H1 (cell line): ENCODE results near the gene SLC35B4. TPM values are rescaled to one million over a fixed set of nuclear protein-coding genes. Genes with fewer than 3 reads are reported as not detected.

Experiments used
- CTCF ChIA-PET: fragments of 300-600 bp; sonication (Branson Sonifier 250); formaldehyde crosslinking; loops from one replicate; lab custom pipeline; 2021; ENCODE audit not compliant: partially characterized antibody; lab: Charles Lee
- POLR2A ChIA-PET: fragments of 300-600 bp; sonication (Branson Sonifier 250); formaldehyde crosslinking; loops from one replicate; lab custom pipeline; 2021; ENCODE audit warnings: inconsistent platforms; ENCODE audit not compliant: partially characterized antibody; lab: Charles Lee
- DNase-seq, 2 experiments: peaks; one replicate each; pipeline versions ENCODE4 v3.0.0 to v3.0.0-alpha.2; 2010 to 2022; ENCODE audit warnings: low spot score in 2 of 2, low read depth in 1 of 2, mixed read lengths in 1 of 2
- FAIRE-seq: peaks from 2 replicates; lab custom pipeline; 2011; peaks lifted over from hg19 to GRCh38; lab: Jason Lieb, UNC
- H2AFZ ChIP-seq: 2 replicates; pipeline ENCODE4 v1.8.1; 2012; ENCODE audit warnings: low read length, inconsistent platforms
- H2AK5ac ChIP-seq: 2 replicates; pipeline ENCODE4 v1.6.1; 2013; ENCODE audit warnings: low read depth, low read length
- H2BK120ac ChIP-seq: replicated peaks from 2 replicates; pipeline ENCODE3; 2013; ENCODE audit warnings: low read depth, low read length, inconsistent platforms
- H2BK12ac ChIP-seq: 2 replicates; pipeline ENCODE4 v1.6.1; 2013; ENCODE audit warnings: low read depth, low read length
- H2BK15ac ChIP-seq: 2 replicates; pipeline ENCODE4 v1.6.1; 2013; ENCODE audit warnings: low read length
- H2BK20ac ChIP-seq: 2 replicates; pipeline ENCODE4 v1.6.1; 2013; ENCODE audit warnings: low read length
- H2BK5ac ChIP-seq: 2 replicates; pipeline ENCODE4 v1.6.1; 2013; ENCODE audit warnings: low read depth, low read length
- H3K14ac ChIP-seq: 2 replicates; pipeline ENCODE4 v1.6.1; 2013; ENCODE audit warnings: inconsistent platforms; ENCODE audit not compliant: insufficient read length
- H3K18ac ChIP-seq: 2 replicates; pipeline ENCODE4 v1.6.1; 2013; ENCODE audit warnings: low read length; ENCODE audit errors: extremely low read depth
- H3K23ac ChIP-seq: 2 replicates; pipeline ENCODE4 v1.6.1; 2013; ENCODE audit warnings: inconsistent platforms; ENCODE audit not compliant: insufficient read length
- H3K23me2 ChIP-seq: 2 replicates; pipeline ENCODE4 v1.6.1; 2013; ENCODE audit warnings: low read depth, low read length
- H3K27ac ChIP-seq: 2 replicates; pipeline ENCODE4 v1.6.1; 2011; ENCODE audit warnings: low read depth, low read length, inconsistent platforms
- H3K27me3 ChIP-seq, 4 experiments: replicated peaks in 1 of 4; 1 replicate in 1 of 4; 2 replicates in 3 of 4; pipeline versions ENCODE4 v1.6.1 to v1.8.1; 2011 to 2013; ENCODE audit warnings: low read length in 3 of 4, mild to moderate bottlenecking in 3 of 4, inconsistent platforms in 2 of 4, mixed read lengths in 2 of 4, moderate library complexity in 1 of 4; ENCODE audit not compliant: control insufficient read depth in 3 of 4, insufficient read depth in 3 of 4; ENCODE audit errors: extremely low read depth in 1 of 4
- H3K36me3 ChIP-seq, 4 experiments: 2 replicates each; pipeline versions ENCODE4 v1.6.1 to v1.8.1; 2011 to 2013; ENCODE audit warnings: mild to moderate bottlenecking in 4 of 4, low read length in 3 of 4, moderate library complexity in 2 of 4, control low read depth in 1 of 4, inconsistent platforms in 1 of 4; ENCODE audit not compliant: insufficient read depth in 4 of 4, control insufficient read depth in 2 of 4
- H3K4ac ChIP-seq: replicated peaks from 2 replicates; pipeline ENCODE3; 2013; ENCODE audit warnings: low read length, low read depth, mixed read lengths, inconsistent platforms; ENCODE audit not compliant: insufficient read length
- H3K4me1 ChIP-seq, 4 experiments: replicated peaks in 1 of 4; 1 replicate in 1 of 4; 2 replicates in 3 of 4; pipeline versions ENCODE4 v1.6.1 to v1.8.1; 2011 to 2013; ENCODE audit warnings: low read length in 3 of 4, inconsistent platforms in 2 of 4, mixed read lengths in 1 of 4; ENCODE audit not compliant: insufficient read depth in 4 of 4, control insufficient read depth in 3 of 4
- H3K4me2 ChIP-seq, 2 experiments: 2 replicates each; pipeline versions ENCODE4 v1.6.1 to v1.8.1; 2011 to 2013; ENCODE audit warnings: low read depth in 2 of 2, low read length in 2 of 2, control low read depth in 1 of 2, inconsistent platforms in 1 of 2, mild to moderate bottlenecking in 1 of 2; ENCODE audit not compliant: insufficient read depth in 1 of 2
- H3K4me3 ChIP-seq, 4 experiments: fragments of 200-600, 300-600 bp in 1 of 4; sonication (generic), shearing (Covaris generic), sonication (Bioruptor Twin) in 1 of 4; 2 replicates each; pipeline versions ENCODE4 v1.5.1 to v1.8.1; 2011 to 2016; ENCODE audit warnings: low read length in 4 of 4, low read depth in 3 of 4, control low read depth in 2 of 4, inconsistent platforms in 2 of 4, mild to moderate bottlenecking in 2 of 4, mixed read lengths in 1 of 4, moderate library complexity in 1 of 4; ENCODE audit not compliant: insufficient read depth in 2 of 4; ENCODE audit errors: extremely low read depth in 1 of 4
- H3K56ac ChIP-seq: replicated peaks from 2 replicates; pipeline ENCODE3; 2013; ENCODE audit warnings: low read depth, mild to moderate bottlenecking, mixed read lengths, low read length, inconsistent platforms; ENCODE audit not compliant: insufficient read length
- H3K79me1 ChIP-seq: 2 replicates; pipeline ENCODE4 v1.6.1; 2013; ENCODE audit warnings: low read depth, low read length, control low read depth
- H3K79me2 ChIP-seq, 2 experiments: 2 replicates each; pipeline versions ENCODE4 v1.6.1 to v1.8.1; 2012 to 2013; ENCODE audit warnings: low read length in 2 of 2, mild to moderate bottlenecking in 2 of 2, inconsistent platforms in 1 of 2; ENCODE audit not compliant: insufficient read depth in 2 of 2, control insufficient read depth in 1 of 2
- H3K9ac ChIP-seq, 4 experiments: replicated peaks in 1 of 4; 1 replicate in 1 of 4; 2 replicates in 3 of 4; pipeline versions ENCODE4 v1.6.1 to v1.8.1; 2011 to 2013; ENCODE audit warnings: low read depth in 3 of 4, low read length in 3 of 4, control low read depth in 2 of 4, mild to moderate bottlenecking in 2 of 4, moderate library complexity in 2 of 4, inconsistent platforms in 1 of 4; ENCODE audit errors: extremely low read depth in 1 of 4
- H3K9me3 ChIP-seq, 2 experiments: 2 replicates each; pipeline versions ENCODE4 v1.6.1 to v1.8.1; 2012 to 2013; ENCODE audit warnings: mild to moderate bottlenecking in 2 of 2, moderate library complexity in 2 of 2, control low read depth in 1 of 2, inconsistent platforms in 1 of 2, low read depth in 1 of 2, low read length in 1 of 2, mixed read lengths in 1 of 2; ENCODE audit not compliant: insufficient read depth in 2 of 2
- H4K20me1 ChIP-seq, 2 experiments: replicated peaks in 1 of 2; 2 replicates each; pipeline versions ENCODE3 to v1.8.1; 2011 to 2013; ENCODE audit warnings: inconsistent platforms in 2 of 2, low read length in 2 of 2, mild to moderate bottlenecking in 1 of 2; ENCODE audit not compliant: insufficient read depth in 2 of 2, control insufficient read depth in 1 of 2
- H4K5ac ChIP-seq: 2 replicates; pipeline ENCODE4 v1.6.1; 2013; ENCODE audit warnings: low read length, low read depth, mixed read lengths, inconsistent platforms; ENCODE audit not compliant: insufficient read length
- H4K8ac ChIP-seq: 2 replicates; pipeline ENCODE4 v1.8.0; 2013; ENCODE audit warnings: mild to moderate bottlenecking, moderate library complexity, low read length, inconsistent platforms; ENCODE audit not compliant: insufficient read depth; ENCODE audit errors: extremely low read depth
- H4K91ac ChIP-seq: replicated peaks from 2 replicates; pipeline ENCODE3; 2013; ENCODE audit warnings: low read length, mixed read lengths, inconsistent platforms; ENCODE audit not compliant: insufficient read length
- ASH2L ChIP-seq: fragments of 200-600, 300-600 bp; sonication (generic); IDR thresholded peaks from one replicate; pipeline ENCODE4 v1.7.1; 2017; ENCODE audit warnings: low read length
- ATF3 ChIP-seq: IDR thresholded peaks from 2 replicates; pipeline ENCODE4 v1.6.1; 2011; ENCODE audit warnings: low read depth, mild to moderate bottlenecking, low read length; ENCODE audit not compliant: insufficient read depth
- BACH1 ChIP-seq: IDR thresholded peaks from 2 replicates; pipeline ENCODE4 v1.6.1; 2012; ENCODE audit warnings: low read length, improper control_type of control experiment
- BCL11A ChIP-seq, 2 experiments: IDR thresholded peaks; one replicate each; pipeline ENCODE4 v1.6.1; 2011; ENCODE audit warnings: low read depth in 2 of 2, low read length in 2 of 2, mild to moderate bottlenecking in 2 of 2
- CHD1 ChIP-seq: IDR thresholded peaks from 2 replicates; pipeline ENCODE4 v1.6.1; 2012; ENCODE audit warnings: low read depth, low read length, improper control_type of control experiment
- CTBP2 ChIP-seq: IDR thresholded peaks from 2 replicates; pipeline ENCODE4 v1.7.0; 2011; ENCODE audit warnings: borderline replicate concordance, mild to moderate bottlenecking, moderate library complexity, mixed read lengths, low read length; ENCODE audit not compliant: insufficient read depth, insufficient read length
- EP300 ChIP-seq, 2 experiments: IDR thresholded peaks; 1 replicate in 1 of 2; 2 replicates in 1 of 2; pipeline ENCODE4 v1.6.1; 2011 to 2012; ENCODE audit warnings: low read depth in 2 of 2, low read length in 2 of 2, mild to moderate bottlenecking in 2 of 2, borderline replicate concordance in 1 of 2, inconsistent platforms in 1 of 2, moderate library complexity in 1 of 2
- GTF2F1 ChIP-seq: IDR thresholded peaks from 2 replicates; pipeline ENCODE4 v1.6.1; 2012; ENCODE audit warnings: low read depth, low read length, improper control_type of control experiment, borderline replicate concordance
- JUN ChIP-seq: IDR thresholded peaks from 2 replicates; pipeline ENCODE4 v1.6.1; 2011; ENCODE audit warnings: low read depth, mild to moderate bottlenecking, improper control_type of control experiment, low read length
- KDM5A ChIP-seq: fragments of 200-600 bp; IDR thresholded peaks from 2 replicates; pipeline ENCODE4 v1.7.1; 2012; ENCODE audit warnings: mild to moderate bottlenecking, low read length, inconsistent platforms, mixed read lengths
- POLR2AphosphoS5 ChIP-seq: IDR thresholded peaks from 2 replicates; pipeline ENCODE4 v1.6.1; 2011; ENCODE audit warnings: low read depth, low read length
- RFX5 ChIP-seq: IDR thresholded peaks from 2 replicates; pipeline ENCODE4 v1.6.1; 2011; ENCODE audit warnings: low read depth, low read length, improper control_type of control experiment, borderline replicate concordance
- RXRA ChIP-seq: IDR thresholded peaks from 2 replicates; pipeline ENCODE4 v1.6.1; 2011; ENCODE audit warnings: low read depth, mild to moderate bottlenecking, low read length, moderate library complexity; ENCODE audit not compliant: insufficient read depth
- SIN3A ChIP-seq, 2 experiments: IDR thresholded peaks in 1 of 2; conservative IDR thresholded peaks in 1 of 2; 2 replicates each; pipeline ENCODE4 v1.6.1; 2011 to 2012; ENCODE audit warnings: low read length in 2 of 2, improper control_type of control experiment in 1 of 2, low read depth in 1 of 2, mild to moderate bottlenecking in 1 of 2
- SP1 ChIP-seq: IDR thresholded peaks from 2 replicates; pipeline ENCODE4 v1.6.1; 2011; ENCODE audit warnings: low read depth, low read length
- WGBS, 2 experiments: shearing (Covaris generic) in 1 of 2; methylation state at CpG; one replicate each; pipeline versions ENCODE4 v1.1.6 to v1.1.7; 2013 to 2015; ENCODE audit warnings: low lambda C conversion rate in 2 of 2, mixed read lengths in 2 of 2, inconsistent platforms in 1 of 2, low coverage in 1 of 2, missing lambda C conversion rate in 1 of 2; ENCODE audit not compliant: insufficient replicate concordance in 2 of 2, insufficient coverage in 1 of 2, insufficient read length in 1 of 2; ENCODE audit errors: extremely low coverage in 1 of 2, missing lambda C conversion rate in 1 of 2; 5-methylcytosine and 5-hydroxymethylcytosine counted together
- polyA plus RNA-seq, 7 experiments: library from polyadenylated mRNA; depleted of rRNA in 3 of 7; stranded (reverse) in 5 of 7; unstranded in 2 of 7; fragments of >200 nt in 5 of 7; fragments of 200-250 nt in 2 of 7; gene quantifications; 1 replicate in 5 of 7; 2 replicates in 1 of 7; 4 replicates in 1 of 7; pipeline versions ENCODE4 v1.2.1 to v1.2.3, GENCODE V29; 2011 to 2013; ENCODE audit warnings: missing spikeins in 2 of 7, mixed read lengths in 2 of 7
- total RNA-seq: library from RNA; stranded (reverse); fragmentation: NEBNext Ultra II Directional; extraction: Animal tissue kit (Norgen Biotek cat#: 25700); gene quantifications from 2 replicates; pipeline ENCODE4 v1.2.1, GENCODE V29; 2021

SLC35B4 gene
- total and polyA plus RNA-seq, 2 of the 8 experiments (the other 6 are each of a cell fraction or from before 2014, with no cell fraction given), result 28.9 to 34.6 TPM

- Histone ChIP-seq H3K18ac (no peak overlapping the region), H3K9ac (no peak overlapping the region), H2AFZ (no peak overlapping the region), H4K91ac (no peak overlapping the region), H4K8ac (no peak overlapping the region), H2BK120ac (no peak overlapping the region), H4K20me1 (no peaks in the 10 kb centered on the region), H3K79me1 (no peaks in the 10 kb centered on the region), H3K4ac (no peak overlapping the region), H4K5ac (no peak overlapping the region), H3K4me1 (no peaks in the 10 kb centered on the region), H2BK15ac (no peak overlapping the region), H3K23ac (no peak overlapping the region), H3K14ac (no peak overlapping the region), H3K36me3 (no peaks in the 10 kb centered on the region), H3K9me3 (no peaks in the 10 kb centered on the region), H3K4me3 (no peak overlapping the region), H3K56ac (no peak overlapping the region), H2BK5ac (no peak overlapping the region), H3K4me2 (no peak overlapping the region), H2AK5ac (no peak overlapping the region), H3K27ac (no peak overlapping the region), H2BK20ac (no peak overlapping the region), H3K27me3 (no peaks in the 10 kb centered on the region), H3K79me2 (no peaks in the 10 kb centered on the region), H3K23me2 (no peaks in the 10 kb centered on the region), H2BK12ac (no peak overlapping the region)
- ChIA-PET POLR2A (no interaction called here), CTCF (no interaction called here)
- FAIRE-seq, result no peak
- DNase-seq, result no peak
- WGBS, 2 experiments, result 100% methylated on average over 1 of the region's 1 CpG; no CpG with 5 or more reads in 1 of the 2 experiments
- TF ChIP-seq KDM5A (no peak), BCL11A (IDR thresholded peaks at IDR 0.05; ENCODE audit: low read depth in 2 of 2, low read length in 2 of 2) (no peak), EP300 (IDR thresholded peaks at IDR 0.05; ENCODE audit: borderline replicate concordance in 1 of 2, low read depth in 2 of 2, low read length in 2 of 2) (no peak), SP1 (no peak), JUN (no peak), RXRA (no peak), ATF3 (no peak), POLR2AphosphoS5 (no peak), BACH1 (no peak), SIN3A (conservative IDR thresholded peaks at IDR 0.05 in 1 of 2, IDR thresholded peaks at IDR 0.05 in 1 of 2; ENCODE audit: low read depth in 1 of 2, low read length in 2 of 2) (no peak), RFX5 (no peak), CTBP2 (no peak), ASH2L (no peak), GTF2F1 (no peak), CHD1 (no peak)
These were observed 16.2 kb upstream of the SLC35B4 start for GRCh38 chr7:134332892-134333291.
